Epidermal melanocyte (primary cell): ENCODE measurements around the gene SPARC.
"Not testable (repeated sequence)": the region's sequence is repeated elsewhere in the genome, so short reads cannot be mapped to it uniquely, and the experiment has no call there.

Experiments
- DNase-seq: peaks from one replicate; pipeline ENCODE4 v3.0.0; 2011; ENCODE audit warnings: low spot score; ENCODE audit not compliant: insufficient read length

Gene SPARC

GRCh38 chr5:151700820-151701219 is 14.1 kb upstream of the SPARC start:
- no peak for DNase-seq

- no peak for DNase-seq
Measured at GRCh38 chr5:151700296-151700695, 13.6 kb upstream of the SPARC start.

GRCh38 chr5:151699071-151699901 is 12.6 kb upstream of the SPARC start:
- peak; percentile 47 for DNase-seq

- DNase-seq = not testable (repeated sequence)
Measured at GRCh38 chr5:151698081-151698480, 11.4 kb upstream of the SPARC start.

- no peak for DNase-seq
Measured at GRCh38 chr5:151697452-151697851, 10.7 kb upstream of the SPARC start.

GRCh38 chr5:151696470-151697061 is 9.9 kb upstream of the SPARC start:
- peak; percentile 23 for DNase-seq

GRCh38 chr5:151695464-151695863 is 8.7 kb upstream of the SPARC start:
- no peak for DNase-seq

GRCh38 chr5:151694035-151694485 is 7.3 kb upstream of the SPARC start:
- DNase-seq = no peak

- DNase-seq = no peak
Measured at GRCh38 chr5:151692312-151692711, 5.6 kb upstream of the SPARC start.

GRCh38 chr5:151691706-151692105 is 5.0 kb upstream of the SPARC start:
- no peak for DNase-seq

GRCh38 chr5:151689591-151689990 is 2.9 kb upstream of the SPARC start:
- not testable (repeated sequence) for DNase-seq

GRCh38 chr5:151688436-151688835 is 1.7 kb upstream of the SPARC start:
- no peak for DNase-seq

- DNase-seq = no peak
Measured at GRCh38 chr5:151685749-151686673, 704 bp downstream of the SPARC start.

GRCh38 chr5:151684690-151685361 is 1.9 kb downstream of the SPARC start:
- no peak for DNase-seq

GRCh38 chr5:151683986-151684588 is 2.6 kb downstream of the SPARC start:
- no peak for DNase-seq

GRCh38 chr5:151683444-151683843 is 3.3 kb downstream of the SPARC start:
- DNase-seq = no peak

GRCh38 chr5:151682751-151683331 is 3.9 kb downstream of the SPARC start:
- DNase-seq = no peak

- no peak for DNase-seq
Measured at GRCh38 chr5:151682240-151682639, 4.5 kb downstream of the SPARC start.

GRCh38 chr5:151680944-151681427 is 5.7 kb downstream of the SPARC start:
- no peak for DNase-seq

- not testable (repeated sequence) for DNase-seq
Measured at GRCh38 chr5:151680156-151680505, 6.6 kb downstream of the SPARC start.
